BJ (cell line): ENCODE measurements around the gene SPTBN2. TPM values are rescaled to one million over a fixed set of nuclear protein-coding genes. Genes with fewer than 3 reads are reported as not detected.

Experiments
- CTCF ChIA-PET: fragments of 350-600 bp; formaldehyde crosslinking; extraction: SDS; loops from one replicate; lab custom pipeline; 2021; ENCODE audit warnings: antibody characterized with exemption, inconsistent platforms; lab: Yijun Ruan, JAX
- POLR2A ChIA-PET: fragments of 300-600 bp; sonication (Branson Sonifier 250); formaldehyde crosslinking; extraction: SDS; loops from one replicate; lab custom pipeline; 2021; ENCODE audit warnings: antibody characterized with exemption; lab: Charles Lee
- DNase-seq: peaks from one replicate; pipeline ENCODE4 v3.0.0-alpha.2; 2011; ENCODE audit warnings: low read depth
- H3K27me3 ChIP-seq: 2 replicates; pipeline ENCODE4 v1.6.0; 2011; ENCODE audit warnings: low read length; ENCODE audit not compliant: control insufficient read depth, insufficient read depth
- H3K36me3 ChIP-seq: 2 replicates; pipeline ENCODE4 v1.5.1; 2011; ENCODE audit warnings: low read length; ENCODE audit not compliant: control insufficient read depth, insufficient read depth
- H3K4me3 ChIP-seq: 2 replicates; pipeline ENCODE4 v1.5.1; 2011; ENCODE audit warnings: low read depth, mild to moderate bottlenecking, control low read depth, low read length
- CTCF ChIP-seq: IDR thresholded peaks from 2 replicates; pipeline ENCODE4 v1.5.1; 2011; ENCODE audit warnings: low read depth, mild to moderate bottlenecking, control low read depth, inconsistent platforms, low read length, moderate library complexity; ENCODE audit not compliant: insufficient read depth
- polyA plus RNA-seq: library from polyadenylated mRNA; depleted of rRNA; stranded (reverse); fragments of >200 nt; gene quantifications from 2 replicates; pipeline ENCODE4 v1.2.3, GENCODE V29; 2011

Gene SPTBN2
- polyA plus RNA-seq, 1 experiment, result 0.25 TPM

GRCh38 chr11:66744485-66745355 is 15.7 kb upstream of the SPTBN2 start:
- Histone ChIP-seq H3K4me3 (peak overlapping the region; percentile 96), H3K36me3 (no peaks in the 10 kb centered on the region), H3K27me3 (no peaks in the 10 kb centered on the region)
- TF ChIP-seq CTCF, result no peak
- ChIA-PET POLR2A (no interaction called here), CTCF (no interaction called here)
- DNase-seq, result peak; percentile 10

GRCh38 chr11:66743271-66743968 is 14.4 kb upstream of the SPTBN2 start:
- ChIA-PET CTCF (interaction anchor here (0.7 kb wide), 1 partner anchor 78 kb away, joined by 3 read pairs; no protein-coding TSS in a partner anchor), POLR2A (interaction anchor here (0.6 kb wide), 1 partner anchor 212 kb away, joined by 3 read pairs; no protein-coding TSS in a partner anchor)
- DNase-seq, result no peak
- no peaks in the 10 kb centered on the region for H3K36me3 ChIP-seq
- TF ChIP-seq CTCF, result no peak
- H3K4me3 ChIP-seq, result no peak overlapping the region
- H3K27me3 ChIP-seq, result no peaks in the 10 kb centered on the region

- H3K4me3 ChIP-seq, result no peak overlapping the region
- no peak for TF ChIP-seq CTCF
- DNase-seq, result no peak
- CTCF ChIA-PET, result no interaction called here
- no peaks in the 10 kb centered on the region for H3K27me3 ChIP-seq
- POLR2A ChIA-PET, result no interaction called here
- H3K36me3 ChIP-seq, result no peaks in the 10 kb centered on the region
Measured at GRCh38 chr11:66741153-66741552, 12.1 kb upstream of the SPTBN2 start.

GRCh38 chr11:66739983-66740382 is 11.0 kb upstream of the SPTBN2 start:
- CTCF ChIA-PET, result no interaction called here
- POLR2A ChIA-PET, result no interaction called here
- H3K27me3 ChIP-seq, result no peaks in the 10 kb centered on the region; the same call in 1 of the 2 replicates
- H3K4me3 ChIP-seq, result no peak overlapping the region
- peak; percentile 9 for DNase-seq
- no peaks in the 10 kb centered on the region for H3K36me3 ChIP-seq
- TF ChIP-seq CTCF, result no peak

- Histone ChIP-seq H3K27me3 (peaks cover 8% of the 10 kb centered on the region), H3K36me3 (no peaks in the 10 kb centered on the region), H3K4me3 (no peak overlapping the region)
- DNase-seq, result no peak
- no peak for TF ChIP-seq CTCF
- CTCF ChIA-PET, result no interaction called here
- POLR2A ChIA-PET, result no interaction called here
Measured at GRCh38 chr11:66734215-66734614, 5.2 kb upstream of the SPTBN2 start.
